HCT116 (cell line): Measurements from ENCODE around the gene ARHGAP29. TPM values are rescaled to one million over a fixed set of nuclear protein-coding genes. Genes with fewer than 3 reads are reported as not detected.

Experiments used
- ATAC-seq: fragments of 200-7000 bp; cut with Tn5 transposase; 2 replicates; pipeline ENCODE4 v1.9.1; 2020; ENCODE audit warnings: mild to moderate bottlenecking, moderate library complexity
- BruUV-seq: library from RNA; stranded (reverse); fragments of 400-500 nt; replicated peaks from 2 replicates; lab custom pipeline; 2021; lab: Mats Ljungman, UMichigan
- CTCF ChIA-PET: fragments of 300-600 bp; sonication (Branson Sonifier 250); formaldehyde crosslinking; loops from one replicate; lab custom pipeline; 2021; ENCODE audit warnings: antibody characterized with exemption; lab: Charles Lee
- POLR2A ChIA-PET: fragments of 300-600, 350-600 bp; sonication (Branson Sonifier 250); formaldehyde crosslinking; loops from one replicate; lab custom pipeline; 2021; ENCODE audit warnings: antibody characterized with exemption; lab: Charles Lee
- RAD21 ChIA-PET, 2 experiments: fragments of 300-600 bp; sonication (Branson Sonifier 250); formaldehyde crosslinking; loops; one replicate each; lab custom pipeline; 2023; ENCODE audit warnings: low total read pairs in 2 of 2; ENCODE audit not compliant: uncharacterized antibody in 2 of 2, unreplicated experiment in 2 of 2, low non-redundant PET in 1 of 2; lab: Charles Lee
- DNase-seq: peaks from one replicate; pipeline ENCODE4 v3.0.0-alpha.2; 2010; ENCODE audit warnings: low read depth, low spot score
- H2AFZ ChIP-seq: fragments of 200-600 bp; shearing (Covaris generic), sonication (generic); 2 replicates; pipeline ENCODE4 v1.6.1; 2017; ENCODE audit warnings: low read depth, mixed run types, mixed read lengths, antibody characterized with exemption, low read length; ENCODE audit not compliant: poor library complexity, severe bottlenecking
- H3K27ac ChIP-seq: 2 replicates; pipeline ENCODE4 v1.5.1; 2012; ENCODE audit warnings: low read depth, low read length
- H3K27me3 ChIP-seq: fragments of 200-600 bp; sonication (generic); 2 replicates; pipeline ENCODE4 v1.6.1; 2016; ENCODE audit warnings: mixed run types, low read length, mixed read lengths; ENCODE audit not compliant: insufficient read depth
- H3K36me3 ChIP-seq, 2 experiments: fragments of 200-500 bp in 1 of 2; fragments of 200-600 bp in 1 of 2; sonication (Bioruptor generic) in 1 of 2; sonication (generic) in 1 of 2; 2 replicates each; pipeline versions ENCODE4 v1.5.1 to v1.6.1; 2014 to 2016; ENCODE audit warnings: low read length in 2 of 2, inconsistent platforms in 1 of 2, mixed read lengths in 1 of 2, mixed run types in 1 of 2; ENCODE audit not compliant: insufficient read depth in 2 of 2, control insufficient read depth in 1 of 2
- H3K4me1 ChIP-seq, 2 experiments: fragments of 200-600 bp in 1 of 2; sonication (generic) in 1 of 2; 2 replicates each; pipeline versions ENCODE4 v1.5.1 to v1.6.1; 2012 to 2017; ENCODE audit warnings: low read length in 2 of 2, inconsistent platforms in 1 of 2, mild to moderate bottlenecking in 1 of 2, mixed read lengths in 1 of 2, mixed run types in 1 of 2, moderate library complexity in 1 of 2; ENCODE audit not compliant: insufficient read depth in 2 of 2, control insufficient read depth in 1 of 2
- H3K4me2 ChIP-seq: fragments of 200-600 bp; sonication (generic); 2 replicates; pipeline ENCODE4 v1.6.1; 2017; ENCODE audit warnings: mixed run types, low read length, mixed read lengths
- H3K4me3 ChIP-seq, 2 experiments: fragments of 200-600 bp in 1 of 2; sonication (generic) in 1 of 2; replicated peaks in 1 of 2; 2 replicates each; pipeline ENCODE4 v1.5.1; 2011 to 2016; ENCODE audit warnings: low read length in 2 of 2, control low read depth in 1 of 2, low read depth in 1 of 2, mild to moderate bottlenecking in 1 of 2, mixed read lengths in 1 of 2, mixed run types in 1 of 2
- H3K79me2 ChIP-seq: fragments of 200-600 bp; sonication (generic); 2 replicates; pipeline ENCODE4 v1.6.1; 2017; ENCODE audit warnings: mild to moderate bottlenecking, mixed run types, low read length, moderate library complexity, mixed read lengths; ENCODE audit not compliant: insufficient read depth
- H3K9ac ChIP-seq: fragments of 200-600 bp; sonication (generic); 2 replicates; pipeline ENCODE4 v1.6.1; 2016; ENCODE audit warnings: low read length, mixed read lengths
- H3K9me2 ChIP-seq: fragments of 200-600 bp; sonication (generic), shearing (Covaris generic); 2 replicates; pipeline ENCODE4 v1.6.1; 2017; ENCODE audit warnings: mixed run types, mild to moderate bottlenecking, moderate library complexity; ENCODE audit not compliant: insufficient read depth
- H3K9me3 ChIP-seq, 2 experiments: fragments of 200-500 bp in 1 of 2; fragments of 200-600 bp in 1 of 2; sonication (Bioruptor generic) in 1 of 2; sonication (generic) in 1 of 2; 2 replicates each; pipeline ENCODE4 v1.6.1; 2014 to 2017; ENCODE audit warnings: low read length in 2 of 2, mixed read lengths in 2 of 2, inconsistent platforms in 1 of 2, low read depth in 1 of 2, mild to moderate bottlenecking in 1 of 2, mixed run types in 1 of 2, moderate library complexity in 1 of 2; ENCODE audit not compliant: control insufficient read depth in 1 of 2, insufficient read depth in 1 of 2
- H4K20me1 ChIP-seq: fragments of 200-600 bp; sonication (generic), shearing (Covaris generic); 2 replicates; pipeline ENCODE4 v1.6.1; 2017; ENCODE audit warnings: mixed run types, mild to moderate bottlenecking, moderate library complexity; ENCODE audit not compliant: insufficient read depth
- CBX3 ChIP-seq: IDR thresholded peaks from 2 replicates; pipeline ENCODE4 v1.6.1; 2012; ENCODE audit warnings: low read depth
- CEBPB ChIP-seq: IDR thresholded peaks from 2 replicates; pipeline ENCODE4 v1.6.1; 2012; ENCODE audit warnings: low read depth
- CTCF ChIP-seq, 3 experiments: fragments of 200-600 bp in 1 of 3; sonication (generic) in 1 of 3; IDR thresholded peaks in 2 of 3; conservative IDR thresholded peaks in 1 of 3; 2 replicates each; pipeline ENCODE4 v1.5.1; 2012 to 2017; ENCODE audit warnings: low read depth in 2 of 3, low read length in 2 of 3, antibody characterized with exemption in 1 of 3, borderline replicate concordance in 1 of 3, control low read depth in 1 of 3, mild to moderate bottlenecking in 1 of 3, mixed read lengths in 1 of 3, mixed run types in 1 of 3, moderate library complexity in 1 of 3; ENCODE audit not compliant: insufficient read depth in 1 of 3
- ELF1 ChIP-seq: IDR thresholded peaks from 2 replicates; pipeline ENCODE4 v1.6.1; 2012; ENCODE audit warnings: low read depth, borderline replicate concordance
- EZH2 ChIP-seq: fragments of 200-600 bp; sonication (generic); IDR thresholded peaks from 2 replicates; pipeline ENCODE4 v1.6.1; 2017; ENCODE audit warnings: antibody characterized with exemption, mixed run types
- JUND ChIP-seq: IDR thresholded peaks from 2 replicates; pipeline ENCODE4 v1.6.1; 2012
- RAD21 ChIP-seq: IDR thresholded peaks from 2 replicates; pipeline ENCODE4 v1.6.1; 2012; ENCODE audit warnings: low read depth, mild to moderate bottlenecking
- REST ChIP-seq: IDR thresholded peaks from 2 replicates; pipeline ENCODE4 v1.6.1; 2012; ENCODE audit warnings: low read depth
- ZFX ChIP-seq: fragments of 450-650 bp; IDR thresholded peaks from 2 replicates; pipeline ENCODE4 v1.6.1; 2017
- ZNF274 ChIP-seq: fragments of 200-500 bp; sonication (Bioruptor generic); IDR thresholded peaks from 2 replicates; pipeline ENCODE4 v1.6.1; 2014; ENCODE audit warnings: mild to moderate bottlenecking, low read depth, low read length, inconsistent platforms
- intact Hi-C: fragments of 100-400 bp; cut with micrococcal nuclease; formaldehyde crosslinking; loops from 2 replicates; pipeline ENCODE4 v1.10.0; 2022
- total RNA-seq: library from RNA; stranded (reverse); gene quantifications from one replicate; pipeline ENCODE4 v1.2.1, GENCODE V29; 2021; ENCODE audit not compliant: unreplicated experiment

Gene ARHGAP29
- total RNA-seq, 1 experiment from 2014 or later: 128 TPM

DNA sequence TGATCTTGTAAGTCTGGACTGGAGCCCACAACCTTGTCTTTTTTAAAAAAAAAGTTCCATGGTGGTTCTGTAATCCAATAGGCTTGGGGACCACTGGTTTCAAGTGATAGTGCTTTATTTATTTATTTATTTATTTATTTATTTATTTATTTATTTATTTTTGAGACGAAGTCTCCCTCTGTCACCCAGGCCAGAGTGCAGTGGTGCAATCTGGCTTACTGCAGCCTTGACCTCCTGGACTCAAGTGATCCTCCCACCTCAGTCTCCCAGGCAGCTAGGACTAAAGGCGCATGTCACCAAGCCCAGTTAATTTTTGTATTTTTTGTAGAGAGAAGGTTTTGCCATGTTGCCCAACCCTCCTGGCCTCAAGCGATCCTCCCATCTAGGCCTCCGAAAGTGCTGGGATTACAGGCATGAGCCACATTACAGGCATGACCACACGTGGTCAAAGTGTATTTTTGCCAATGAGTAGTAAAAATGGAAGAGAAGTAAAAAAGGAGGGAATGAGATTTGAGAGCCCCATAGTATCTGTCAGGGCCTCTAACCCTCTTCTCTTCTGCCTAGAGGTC, 44.8 kb upstream of the ARHGAP29 start:
- Histone ChIP-seq H3K4me2 (peak overlapping the region; percentile 68; the same call in 1 of the 2 replicates), H3K27ac (peak overlapping the region; percentile 69), H4K20me1 (no peaks in the 10 kb centered on the region), H3K4me3 (no peak overlapping the region), H3K9me3 (no peaks in the 10 kb centered on the region), H3K9me2 (no peaks in the 10 kb centered on the region), H3K4me1 (peaks cover 57 to 88% of the 10 kb centered on the region in 2 experiments), H3K27me3 (no peaks in the 10 kb centered on the region), H3K9ac (peak overlapping the region; percentile 58; the same call in 1 of the 2 replicates), H2AFZ (no peak overlapping the region), H3K79me2 (no peaks in the 10 kb centered on the region), H3K36me3 (no peaks in the 10 kb centered on the region)
- ChIA-PET POLR2A (interaction anchor here (0.7 to 2.5 kb wide), 4 partner anchors 11 to 214 kb away, joined by 3 to 10 read pairs (median 6); partner anchors contain the start of gene ARHGAP29), CTCF (no interaction called here), RAD21 (no interaction called here)
- DNase-seq (no peak), ATAC-seq (no peak)
- intact Hi-C loops: no loop called here
- no peak for TF ChIP-seq CEBPB
- no peak for TF ChIP-seq CTCF (IDR thresholded peaks at IDR 0.05 in 2 of 3, conservative IDR thresholded peaks at IDR 0.05 in 1 of 3; ENCODE audit: borderline replicate concordance in 1 of 3, insufficient read depth in 1 of 3, low read depth in 2 of 3, low read length in 2 of 3)
- no peak for TF ChIP-seq REST
- TF ChIP-seq ELF1: no peak
- TF ChIP-seq RAD21: no peak
- no peak for TF ChIP-seq JUND
- TF ChIP-seq ZFX: no peak
- no peak for TF ChIP-seq ZNF274
- TF ChIP-seq CBX3: no peak
- TF ChIP-seq EZH2: no peak
- no TSS peak for BruUV-seq
